ENCODE results near the gene RTBDN. TPM values are rescaled to one million over a fixed set of nuclear protein-coding genes. Genes with fewer than 3 reads are reported as not detected.
A peak's percentile ranks its signal among the peaks of the same experiment; 100 is the strongest.

Gene RTBDN
- total RNA-seq, 2 experiments from 2014 or later: not detected

GRCh38 chr19:12783291-12783848 is 51.0 kb downstream of the RTBDN start:
- intact Hi-C loops (cut with micrococcal nuclease): no loop called here
- H3K36me3 Mint-ChIP-seq: no peaks in the 10 kb centered on the region
- no peaks in the 10 kb centered on the region for H3K27me3 Mint-ChIP-seq
- peaks cover 32% of the 10 kb centered on the region for H3K4me1 Mint-ChIP-seq (ENCODE audit: low read depth)
- CTCF ChIA-PET: interaction anchor here (0.6 to 3.4 kb wide), 7 partner anchors 8 to 452 kb away, joined by 3 to 32 read pairs (median 5); partner anchors contain the start of gene JUNB
- H3K9me3 Mint-ChIP-seq: no peaks in the 10 kb centered on the region
- no peak overlapping the region for H3K4me3 Mint-ChIP-seq
- DNase-seq: peak; percentile 90
- POLR2A ChIA-PET: interaction anchor here (0.7 to 3.5 kb wide), 5 partner anchors 9 to 370 kb away, joined by 3 to 87 read pairs (median 3); partner anchors contain the start of gene JUNB
- H3K27ac Mint-ChIP-seq: no peak overlapping the region

GRCh38 chr19:12782424-12783290 is 51.7 kb downstream of the RTBDN start:
- POLR2A ChIA-PET: interaction anchor here (0.7 to 3.5 kb wide), 5 partner anchors 9 to 370 kb away, joined by 3 to 87 read pairs (median 3); partner anchors contain the start of gene JUNB
- no peaks in the 10 kb centered on the region for H3K27me3 Mint-ChIP-seq

GRCh38 chr19:12782174-12782423 is 52.3 kb downstream of the RTBDN start:
- intact Hi-C loops (cut with micrococcal nuclease): loop anchor here (1.0 kb wide), 1 partner anchor 9 kb away; the partner anchor contains the start of gene JUNB
- Mint-ChIP-seq H3K36me3 (no peaks in the 10 kb centered on the region), H3K27ac (no peak overlapping the region), H3K4me1 (ENCODE audit: low read depth) (peaks cover 33% of the 10 kb centered on the region), H3K4me3 (no peak overlapping the region), H3K9me3 (no peaks in the 10 kb centered on the region), H3K27me3 (no peaks in the 10 kb centered on the region)
- ChIA-PET CTCF (interaction anchor here (0.7 to 3.4 kb wide), 7 partner anchors 10 to 65 kb away, joined by 3 to 32 read pairs (median 5); partner anchors contain the start of gene JUNB), POLR2A (interaction anchor here (2.0 to 3.5 kb wide), 2 partner anchors 10 to 13 kb away, joined by 18 to 87 read pairs; partner anchors contain the start of gene JUNB)
- DNase-seq: no peak

More at GRCh38 chr19:12782424-12783290, 51.7 kb downstream of the RTBDN start:
- intact Hi-C loops (cut with micrococcal nuclease): loop anchor here (1.0 kb wide), 1 partner anchor 9 kb away; the partner anchor contains the start of gene JUNB
- H3K27ac Mint-ChIP-seq: no peak overlapping the region
- peaks cover 30% of the 10 kb centered on the region for H3K4me1 Mint-ChIP-seq (ENCODE audit: low read depth)
- DNase-seq: peak; percentile 92
- CTCF ChIA-PET: interaction anchor here (0.6 to 3.4 kb wide), 10 partner anchors 9 to 451 kb away, joined by 3 to 32 read pairs (median 4); partner anchors contain the start of gene JUNB
- H3K4me3 Mint-ChIP-seq: no peak overlapping the region
- H3K9me3 Mint-ChIP-seq: no peaks in the 10 kb centered on the region
- no peaks in the 10 kb centered on the region for H3K36me3 Mint-ChIP-seq

- no peak for DNase-seq
- POLR2A ChIA-PET: interaction anchor here (1.1 to 4.0 kb wide), 5 partner anchors 9 to 20 kb away, joined by 3 to 89 read pairs (median 19); partner anchors contain the start of gene JUNB
- CTCF ChIA-PET: interaction anchor here (1.4 to 7.8 kb wide), 6 partner anchors 8 to 68 kb away, joined by 9 to 372 read pairs (median 32); partner anchors contain the start of genes JUNB, PRDX2 and THSD8
- Mint-ChIP-seq H3K27me3 (no peaks in the 10 kb centered on the region), H3K27ac (peak overlapping the region; percentile 87), H3K4me3 (peak overlapping the region; percentile 76), H3K9me3 (no peaks in the 10 kb centered on the region), H3K4me1 (ENCODE audit: low read depth) (peaks cover 36% of the 10 kb centered on the region), H3K36me3 (no peaks in the 10 kb centered on the region)
- intact Hi-C loops (cut with micrococcal nuclease): loop anchor here (5.0 kb wide), 2 partner anchors 58 to 447 kb away; partner anchors contain the start of genes MAST1 and ZNF563
These were observed 55.0 kb downstream of the RTBDN start for GRCh38 chr19:12779162-12779993.

- POLR2A ChIA-PET: interaction anchor here (1.1 to 4.0 kb wide), 6 partner anchors 9 to 56 kb away, joined by 3 to 89 read pairs (median 14); partner anchors contain the start of gene JUNB
- CTCF ChIA-PET: interaction anchor here (0.6 to 7.8 kb wide), 10 partner anchors 9 to 187 kb away, joined by 3 to 372 read pairs (median 10); partner anchors contain the start of genes JUNB, PRDX2 and THSD8
- intact Hi-C loops (cut with micrococcal nuclease): loop anchor here (1.0 to 5.0 kb wide), 3 partner anchors 12 to 447 kb away; partner anchors contain the start of genes JUNB, MAST1 and ZNF563
- DNase-seq: no peak
- Mint-ChIP-seq H3K27me3 (no peaks in the 10 kb centered on the region), H3K9me3 (no peaks in the 10 kb centered on the region), H3K36me3 (no peaks in the 10 kb centered on the region), H3K27ac (peak overlapping the region; percentile 87), H3K4me3 (peak overlapping the region; percentile 76), H3K4me1 (ENCODE audit: low read depth) (peaks cover 37% of the 10 kb centered on the region)
These were observed 55.5 kb downstream of the RTBDN start for GRCh38 chr19:12778905-12779161.

GRCh38 chr19:12778017-12778904 is 56.1 kb downstream of the RTBDN start:
- Mint-ChIP-seq H3K9me3 (no peaks in the 10 kb centered on the region), H3K27ac (peak overlapping the region; percentile 87), H3K36me3 (no peaks in the 10 kb centered on the region), H3K4me3 (peak overlapping the region; percentile 76), H3K4me1 (ENCODE audit: low read depth) (peaks cover 40% of the 10 kb centered on the region), H3K27me3 (no peaks in the 10 kb centered on the region)
- intact Hi-C loops (cut with micrococcal nuclease): loop anchor here (1.0 to 5.0 kb wide), 3 partner anchors 13 to 446 kb away; partner anchors contain the start of genes JUNB, MAST1 and ZNF563
- ChIA-PET CTCF (interaction anchor here (0.6 to 7.8 kb wide), 13 partner anchors 9 to 187 kb away, joined by 3 to 372 read pairs (median 8); partner anchors contain the start of genes JUNB, PRDX2, RNASEH2A and THSD8), POLR2A (interaction anchor here (0.7 to 4.0 kb wide), 9 partner anchors 8 to 68 kb away, joined by 3 to 89 read pairs (median 4); partner anchors contain the start of genes GET3 and JUNB)
- peak; percentile 69 for DNase-seq

- intact Hi-C loops (cut with micrococcal nuclease): loop anchor here (1.0 to 5.0 kb wide), 4 partner anchors 14 to 445 kb away; partner anchors contain the start of genes JUNB, MAST1 and ZNF563
- peaks cover 40% of the 10 kb centered on the region for H3K4me1 Mint-ChIP-seq (ENCODE audit: low read depth)
- H3K9me3 Mint-ChIP-seq: no peaks in the 10 kb centered on the region
- H3K27me3 Mint-ChIP-seq: no peaks in the 10 kb centered on the region
- ChIA-PET CTCF (interaction anchor here (0.6 to 7.8 kb wide), 12 partner anchors 8 to 114 kb away, joined by 3 to 372 read pairs (median 6); partner anchors contain the start of genes GCDH, GET3, JUNB and PRDX2), POLR2A (interaction anchor here (0.7 to 4.0 kb wide), 8 partner anchors 11 to 69 kb away, joined by 3 to 89 read pairs (median 7); partner anchors contain the start of genes GET3 and JUNB)
- peak overlapping the region; percentile 87 for H3K27ac Mint-ChIP-seq
- peak; percentile 87 for DNase-seq
- H3K4me3 Mint-ChIP-seq: peak overlapping the region; percentile 76
- H3K36me3 Mint-ChIP-seq: no peaks in the 10 kb centered on the region
These were observed 57.0 kb downstream of the RTBDN start for GRCh38 chr19:12777217-12778016.
